GM18526 (cell line): ENCODE results near the gene KCNIP4.

Experiments
- POLR2A ChIP-seq: IDR thresholded peaks from 3 replicates; pipeline ENCODE4 v1.6.1; 2011; ENCODE audit not compliant: insufficient read length; ENCODE audit errors: extremely low read depth

KCNIP4 gene

GRCh38 chr4:21177092-21177491 is 771.5 kb downstream of the KCNIP4 start:
- no peak for TF ChIP-seq POLR2A

- no peak for TF ChIP-seq POLR2A
Observed at GRCh38 chr4:21167711-21168110, 780.9 kb downstream of the KCNIP4 start.

- no peak for TF ChIP-seq POLR2A
Observed at GRCh38 chr4:21155367-21155766, 793.2 kb downstream of the KCNIP4 start.

- TF ChIP-seq POLR2A, result no peak
Observed at GRCh38 chr4:21139327-21139726, 809.2 kb downstream of the KCNIP4 start.

- no peak for TF ChIP-seq POLR2A
Observed at GRCh38 chr4:21136051-21136630, 812.4 kb downstream of the KCNIP4 start.

- TF ChIP-seq POLR2A, result no peak
Observed at GRCh38 chr4:21134994-21135393, 813.6 kb downstream of the KCNIP4 start.

GRCh38 chr4:21130606-21131005 is 818.0 kb downstream of the KCNIP4 start:
- no peak for TF ChIP-seq POLR2A

GRCh38 chr4:21126014-21126512 is 822.5 kb downstream of the KCNIP4 start:
- no peak for TF ChIP-seq POLR2A

- no peak for TF ChIP-seq POLR2A
Observed at GRCh38 chr4:21118301-21118700, 830.3 kb downstream of the KCNIP4 start.

- no peak for TF ChIP-seq POLR2A
Observed at GRCh38 chr4:21117541-21118180, 830.9 kb downstream of the KCNIP4 start.

GRCh38 chr4:21113496-21114223 is 834.9 kb downstream of the KCNIP4 start:
- TF ChIP-seq POLR2A, result no peak

- TF ChIP-seq POLR2A, result no peak
Observed at GRCh38 chr4:21102667-21103066, 845.9 kb downstream of the KCNIP4 start.

- no peak for TF ChIP-seq POLR2A
Observed at GRCh38 chr4:21097865-21098264, 850.7 kb downstream of the KCNIP4 start.

GRCh38 chr4:21097026-21097425 is 851.5 kb downstream of the KCNIP4 start:
- TF ChIP-seq POLR2A, result no peak

GRCh38 chr4:21092531-21092930 is 856.0 kb downstream of the KCNIP4 start:
- no peak for TF ChIP-seq POLR2A

GRCh38 chr4:21090094-21090666 is 858.4 kb downstream of the KCNIP4 start:
- TF ChIP-seq POLR2A, result no peak
